Measurements from ENCODE around the gene UCP2.

DNA sequence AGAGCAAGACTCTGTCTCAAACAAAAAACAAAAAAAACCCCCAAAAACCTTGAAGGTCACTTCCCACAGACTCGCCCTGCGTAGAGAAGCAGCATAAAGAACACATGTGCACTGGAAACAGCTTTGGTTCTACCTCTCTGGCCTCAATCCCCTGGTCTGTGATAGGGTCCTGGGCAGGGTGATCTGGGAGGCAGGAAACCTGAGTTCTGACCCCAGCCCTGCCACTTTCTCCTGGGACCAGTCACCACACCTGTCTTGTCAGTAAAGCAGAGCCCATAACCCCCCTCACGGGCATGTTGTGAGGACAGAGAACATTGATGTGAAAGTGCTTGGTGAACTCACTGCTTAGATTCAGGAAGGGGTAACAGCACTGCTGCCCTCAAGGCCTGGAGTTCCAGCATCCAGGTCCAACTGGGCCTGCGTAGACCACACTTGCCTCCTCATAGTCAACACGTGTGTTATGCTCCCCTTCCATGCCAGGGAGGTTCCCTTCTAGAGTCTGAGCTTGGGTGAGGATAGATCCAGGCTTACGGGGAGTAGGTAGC lies 11.4 kb downstream of the UCP2 start:
- TF ChIP-seq EZH2 (IDR thresholded peaks at IDR 0.05), result no peak
- TF ChIP-seq POLR2AphosphoS5 (IDR thresholded peaks at IDR 0.05; ENCODE audit: borderline replicate concordance, low read depth, low read length), result no peak; the same call in 1 of the 2 replicates
